Osteoblast (primary cell): Measurements from ENCODE around the gene SMIM31. TPM values are rescaled to one million over a fixed set of nuclear protein-coding genes. Genes with fewer than 3 reads are reported as not detected.

ENCODE experiments used
- DNase-seq: peaks from one replicate; pipeline ENCODE4 v3.0.0; 2011; ENCODE audit warnings: low spot score, mixed read lengths; ENCODE audit not compliant: insufficient read length; ENCODE audit errors: missing footprints
- H2AFZ ChIP-seq: 2 replicates; pipeline ENCODE4 v1.6.0; 2011; ENCODE audit warnings: mild to moderate bottlenecking, low read length
- H3K27ac ChIP-seq: 2 replicates; pipeline ENCODE4 v1.5.1; 2011; ENCODE audit warnings: mild to moderate bottlenecking, low read depth, low read length, moderate library complexity
- H3K27me3 ChIP-seq: 2 replicates; pipeline ENCODE4 v1.6.0; 2012; ENCODE audit warnings: mild to moderate bottlenecking, control low read depth, inconsistent platforms, low read length, moderate library complexity; ENCODE audit not compliant: insufficient read depth
- H3K36me3 ChIP-seq: 2 replicates; pipeline ENCODE4 v1.5.1; 2011; ENCODE audit warnings: mild to moderate bottlenecking, low read length, control low read depth, moderate library complexity; ENCODE audit not compliant: insufficient read depth
- H3K4me1 ChIP-seq: 2 replicates; pipeline ENCODE4 v1.5.1; 2011; ENCODE audit warnings: mild to moderate bottlenecking, low read length, control low read depth, moderate library complexity; ENCODE audit not compliant: insufficient read depth
- H3K4me2 ChIP-seq: 2 replicates; pipeline ENCODE4 v1.6.0; 2011; ENCODE audit warnings: mild to moderate bottlenecking, low read length; ENCODE audit not compliant: insufficient read depth
- H3K4me3 ChIP-seq: fragments of 200-600 bp; sonication (generic); 3 replicates; pipeline ENCODE4 v1.5.1; 2012; ENCODE audit warnings: mild to moderate bottlenecking, low read length, inconsistent platforms; ENCODE audit not compliant: insufficient read depth
- H3K79me2 ChIP-seq: 2 replicates; pipeline ENCODE4 v1.6.0; 2012; ENCODE audit warnings: mild to moderate bottlenecking, low read length, control low read depth, inconsistent platforms; ENCODE audit not compliant: insufficient read depth
- H3K9me3 ChIP-seq: 2 replicates; pipeline ENCODE4 v1.5.1; 2011; ENCODE audit warnings: low read depth, low read length, control low read depth
- H4K20me1 ChIP-seq: 2 replicates; pipeline ENCODE4 v1.6.0; 2012; ENCODE audit warnings: mild to moderate bottlenecking, low read length, control low read depth; ENCODE audit not compliant: insufficient read depth
- CTCF ChIP-seq: IDR thresholded peaks from 2 replicates; pipeline ENCODE4 v1.5.1; 2011; ENCODE audit warnings: mild to moderate bottlenecking, low read depth, low read length, moderate library complexity; ENCODE audit errors: extremely low read depth
- total RNA-seq: library from RNA; depleted of rRNA; stranded (reverse); fragments of >200 nt; gene quantifications from 2 replicates; pipeline ENCODE4 v1.2.3, GENCODE V29; 2012

Gene SMIM31
- total RNA-seq, 1 donor: not detected

GRCh38 chr4:164748375-164748774, 5.6 kb upstream of the SMIM31 start:
- H3K36me3 ChIP-seq: no peaks in the 10 kb centered on the region
- H3K27ac ChIP-seq: no peak overlapping the region
- H4K20me1 ChIP-seq: no peaks in the 10 kb centered on the region
- H3K9me3 ChIP-seq: no peaks in the 10 kb centered on the region
- no peak overlapping the region for H2AFZ ChIP-seq
- TF ChIP-seq CTCF: peak; percentile 49
- no peaks in the 10 kb centered on the region for H3K4me1 ChIP-seq
- H3K4me2 ChIP-seq: no peak overlapping the region
- no peaks in the 10 kb centered on the region for H3K27me3 ChIP-seq
- no peak for DNase-seq
- H3K4me3 ChIP-seq: no peak overlapping the region
- no peaks in the 10 kb centered on the region for H3K79me2 ChIP-seq

- H3K79me2 ChIP-seq: no peaks in the 10 kb centered on the region
- H3K9me3 ChIP-seq: no peaks in the 10 kb centered on the region
- no peaks in the 10 kb centered on the region for H3K4me1 ChIP-seq
- H4K20me1 ChIP-seq: no peaks in the 10 kb centered on the region
- no peak overlapping the region for H3K4me2 ChIP-seq
- TF ChIP-seq CTCF: no peak
- no peak overlapping the region for H3K27ac ChIP-seq
- H3K36me3 ChIP-seq: no peaks in the 10 kb centered on the region
- H2AFZ ChIP-seq: no peak overlapping the region
- H3K27me3 ChIP-seq: no peaks in the 10 kb centered on the region
- DNase-seq: no peak
- no peak overlapping the region for H3K4me3 ChIP-seq
Observed at GRCh38 chr4:164755432-164755831, 1.5 kb downstream of the SMIM31 start.

- Histone ChIP-seq H3K4me1 (no peaks in the 10 kb centered on the region), H3K4me3 (no peak overlapping the region), H3K9me3 (no peaks in the 10 kb centered on the region), H3K27ac (no peak overlapping the region), H3K27me3 (no peaks in the 10 kb centered on the region), H2AFZ (no peak overlapping the region), H4K20me1 (no peaks in the 10 kb centered on the region), H3K36me3 (no peaks in the 10 kb centered on the region), H3K4me2 (no peak overlapping the region), H3K79me2 (no peaks in the 10 kb centered on the region)
- no peak for TF ChIP-seq CTCF
- no peak for DNase-seq
Observed at GRCh38 chr4:164756686-164757085, 2.8 kb downstream of the SMIM31 start.

- Histone ChIP-seq H3K36me3 (no peaks in the 10 kb centered on the region), H3K9me3 (no peaks in the 10 kb centered on the region), H4K20me1 (no peaks in the 10 kb centered on the region), H3K4me2 (no peak overlapping the region), H3K4me3 (no peak overlapping the region), H3K27ac (no peak overlapping the region), H3K79me2 (no peaks in the 10 kb centered on the region), H3K27me3 (no peaks in the 10 kb centered on the region), H3K4me1 (no peaks in the 10 kb centered on the region), H2AFZ (no peak overlapping the region)
- no peak for TF ChIP-seq CTCF
- DNase-seq: no peak
Observed at GRCh38 chr4:164761241-164761640, 7.3 kb downstream of the SMIM31 start.
